NCI-H2196 treated with DMSO at 0.1 percent for 48 hours (cell line): ENCODE measurements around the gene FNIP1.
"Not testable (repeated sequence)": the region's sequence is repeated elsewhere in the genome, so short reads cannot be mapped to it uniquely, and the experiment has no call there.

Experiments used
- DNase-seq: peaks from one replicate; lab custom pipeline; 2025; ENCODE audit not compliant: unreplicated experiment; lab: John Stamatoyannopoulos, UW

FNIP1 gene

GRCh38 chr5:131796793-131797693 lies at the start of gene FNIP1:
FNIP1 (minus strand) TSS chr5:131797017; CDS start chr5:131796921, 96 bp downstream.
- DNase-seq: peak; percentile 92

GRCh38 chr5:131846536-131846935 lies 49.7 kb upstream of the FNIP1 start:
- no peak for DNase-seq

- DNase-seq: no peak
Measured at GRCh38 chr5:131845828-131846227, 49.0 kb upstream of the FNIP1 start.

- not testable (repeated sequence) for DNase-seq
Measured at GRCh38 chr5:131842971-131843370, 46.2 kb upstream of the FNIP1 start.

- DNase-seq: not testable (repeated sequence)
Measured at GRCh38 chr5:131832702-131833101, 35.9 kb upstream of the FNIP1 start.

- DNase-seq: no peak
Measured at GRCh38 chr5:131825404-131826013, 28.7 kb upstream of the FNIP1 start.

GRCh38 chr5:131824631-131825030 lies 27.8 kb upstream of the FNIP1 start:
- DNase-seq: no peak

- DNase-seq: no peak
Measured at GRCh38 chr5:131821221-131821620, 24.4 kb upstream of the FNIP1 start.

- no peak for DNase-seq
Measured at GRCh38 chr5:131818001-131818724, 21.3 kb upstream of the FNIP1 start.

- no peak for DNase-seq
Measured at GRCh38 chr5:131814990-131815389, 18.2 kb upstream of the FNIP1 start.

GRCh38 chr5:131812371-131813160 lies 15.7 kb upstream of the FNIP1 start:
- no peak for DNase-seq

GRCh38 chr5:131810510-131811249 lies 13.9 kb upstream of the FNIP1 start:
- DNase-seq: no peak

- DNase-seq: peak; percentile 9
Measured at GRCh38 chr5:131795879-131796792, 681 bp downstream of the FNIP1 start.

GRCh38 chr5:131795228-131795627 lies 1.6 kb downstream of the FNIP1 start:
- DNase-seq: no peak

- DNase-seq: no peak
Measured at GRCh38 chr5:131794586-131794985, 2.2 kb downstream of the FNIP1 start.

GRCh38 chr5:131792896-131793295 lies 3.9 kb downstream of the FNIP1 start:
- no peak for DNase-seq

GRCh38 chr5:131791866-131792265 lies 5.0 kb downstream of the FNIP1 start:
- DNase-seq: no peak

- no peak for DNase-seq
Measured at GRCh38 chr5:131790550-131790949, 6.3 kb downstream of the FNIP1 start.

GRCh38 chr5:131789765-131790164 lies 7.1 kb downstream of the FNIP1 start:
- DNase-seq: no peak
